Left ventricle myocardium inferior (tissue), 1 donor: ENCODE measurements around the gene NCEH1. TPM values are rescaled to one million over a fixed set of nuclear protein-coding genes. Genes with fewer than 3 reads are reported as not detected.
A peak's percentile ranks its signal among the peaks of the same experiment; 100 is the strongest.

Source experiments
- DNase-seq: peaks from one replicate; pipeline ENCODE4 v3.0.0-alpha.2; 2020
- H3K27ac ChIP-seq: fragments of 200-600 bp; replicated peaks from 2 replicates; pipeline ENCODE4 v1.8.0; 2021
- H3K27me3 ChIP-seq: fragments of 200-600 bp; 2 replicates; pipeline ENCODE4 v1.8.0; 2021; ENCODE audit warnings: low read depth
- H3K36me3 ChIP-seq: fragments of 200-600 bp; 2 replicates; pipeline ENCODE4 v1.8.0; 2021
- H3K4me1 ChIP-seq: fragments of 200-600 bp; 2 replicates; pipeline ENCODE4 v1.8.0; 2021
- H3K4me3 ChIP-seq: fragments of 200-600 bp; 2 replicates; pipeline ENCODE4 v1.8.0; 2021; ENCODE audit warnings: mild to moderate bottlenecking, moderate library complexity
- H3K9me3 ChIP-seq: fragments of 200-600 bp; replicated peaks from 2 replicates; pipeline ENCODE4 v1.8.0; 2021
- intact Hi-C: fragments of 100-400 bp; cut with micrococcal nuclease; formaldehyde crosslinking; loops from one replicate; pipeline ENCODE4 v1.11.0; 2022
- total RNA-seq: library from RNA; stranded (reverse); fragmentation: NEBNext Ultra II Directional; extraction: Animal tissue kit (Norgen Biotek cat#: 25700); gene quantifications from one replicate; pipeline ENCODE4 v1.2.1, GENCODE V29; 2021
- TF ChIP-seq, protein P1 (sequence below): fragments of 200-600 bp; IDR thresholded peaks from 2 replicates; pipeline ENCODE4 v1.8.0; 2021; ENCODE audit warnings: antibody characterized with exemption, mild to moderate bottlenecking, borderline replicate concordance
- donor health status: DM: no; HTN: yes; CAD: no; lungs with severe emphysema.

Gene NCEH1
- total RNA-seq, 1 donor from 2014 or later: 58.6 TPM

DNA sequence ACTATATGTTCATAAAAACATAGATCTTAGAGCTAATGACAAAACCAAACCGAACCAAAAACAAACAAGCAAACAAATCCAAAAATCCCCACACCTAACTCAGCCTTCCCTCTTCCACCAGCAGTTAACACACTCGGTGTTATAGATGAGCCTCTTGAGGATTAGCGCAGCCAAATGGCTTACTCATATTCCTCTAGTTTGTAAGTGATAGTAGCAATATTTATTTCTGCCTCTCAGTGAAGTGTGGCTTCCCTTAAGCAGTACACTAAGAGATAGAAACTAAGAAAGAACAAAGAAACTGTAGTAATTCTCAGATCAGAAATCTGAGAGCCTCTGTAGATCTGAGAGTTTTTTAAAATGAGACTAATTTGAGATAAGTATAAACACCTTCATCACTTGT, 2.4 kb upstream of the NCEH1 start:
- intact Hi-C loops: no loop called here
- DNase-seq: no peak
- H3K27ac ChIP-seq: no peak overlapping the region
- H3K4me1 ChIP-seq: peaks cover 32% of the 10 kb centered on the region
- no peaks in the 10 kb centered on the region for H3K27me3 ChIP-seq
- no peaks in the 10 kb centered on the region for H3K36me3 ChIP-seq
- H3K4me3 ChIP-seq: no peak overlapping the region
- no peaks in the 10 kb centered on the region for H3K9me3 ChIP-seq
- TF ChIP-seq, protein P1, sequence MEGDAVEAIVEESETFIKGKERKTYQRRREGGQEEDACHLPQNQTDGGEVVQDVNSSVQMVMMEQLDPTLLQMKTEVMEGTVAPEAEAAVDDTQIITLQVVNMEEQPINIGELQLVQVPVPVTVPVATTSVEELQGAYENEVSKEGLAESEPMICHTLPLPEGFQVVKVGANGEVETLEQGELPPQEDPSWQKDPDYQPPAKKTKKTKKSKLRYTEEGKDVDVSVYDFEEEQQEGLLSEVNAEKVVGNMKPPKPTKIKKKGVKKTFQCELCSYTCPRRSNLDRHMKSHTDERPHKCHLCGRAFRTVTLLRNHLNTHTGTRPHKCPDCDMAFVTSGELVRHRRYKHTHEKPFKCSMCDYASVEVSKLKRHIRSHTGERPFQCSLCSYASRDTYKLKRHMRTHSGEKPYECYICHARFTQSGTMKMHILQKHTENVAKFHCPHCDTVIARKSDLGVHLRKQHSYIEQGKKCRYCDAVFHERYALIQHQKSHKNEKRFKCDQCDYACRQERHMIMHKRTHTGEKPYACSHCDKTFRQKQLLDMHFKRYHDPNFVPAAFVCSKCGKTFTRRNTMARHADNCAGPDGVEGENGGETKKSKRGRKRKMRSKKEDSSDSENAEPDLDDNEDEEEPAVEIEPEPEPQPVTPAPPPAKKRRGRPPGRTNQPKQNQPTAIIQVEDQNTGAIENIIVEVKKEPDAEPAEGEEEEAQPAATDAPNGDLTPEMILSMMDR: no peak

DNA sequence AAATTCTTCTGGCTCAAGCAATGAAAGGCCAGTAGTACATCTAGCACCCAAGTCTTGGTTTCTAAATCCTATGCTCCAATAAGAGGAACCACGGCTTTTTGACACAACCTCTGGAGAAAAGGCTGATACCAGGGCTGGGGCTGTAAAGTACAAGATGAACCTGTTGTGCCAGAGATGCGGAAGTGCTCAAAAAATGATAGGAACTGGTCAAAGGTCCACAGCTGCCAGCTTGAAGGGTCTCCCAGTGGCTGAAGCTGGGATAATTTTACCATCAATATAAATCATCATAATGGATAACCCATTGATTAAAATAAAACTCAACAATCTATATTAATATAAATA, 558 bp upstream of the NCEH1 start:
- no peaks in the 10 kb centered on the region for H3K9me3 ChIP-seq
- peak overlapping the region; percentile 79 for H3K4me3 ChIP-seq
- DNase-seq: no peak
- H3K27me3 ChIP-seq: no peaks in the 10 kb centered on the region
- intact Hi-C loops: no loop called here
- no peaks in the 10 kb centered on the region for H3K36me3 ChIP-seq
- TF ChIP-seq, protein P1: no peak
- H3K27ac ChIP-seq: peak overlapping the region; percentile 92
- H3K4me1 ChIP-seq: peaks cover 49% of the 10 kb centered on the region

DNA sequence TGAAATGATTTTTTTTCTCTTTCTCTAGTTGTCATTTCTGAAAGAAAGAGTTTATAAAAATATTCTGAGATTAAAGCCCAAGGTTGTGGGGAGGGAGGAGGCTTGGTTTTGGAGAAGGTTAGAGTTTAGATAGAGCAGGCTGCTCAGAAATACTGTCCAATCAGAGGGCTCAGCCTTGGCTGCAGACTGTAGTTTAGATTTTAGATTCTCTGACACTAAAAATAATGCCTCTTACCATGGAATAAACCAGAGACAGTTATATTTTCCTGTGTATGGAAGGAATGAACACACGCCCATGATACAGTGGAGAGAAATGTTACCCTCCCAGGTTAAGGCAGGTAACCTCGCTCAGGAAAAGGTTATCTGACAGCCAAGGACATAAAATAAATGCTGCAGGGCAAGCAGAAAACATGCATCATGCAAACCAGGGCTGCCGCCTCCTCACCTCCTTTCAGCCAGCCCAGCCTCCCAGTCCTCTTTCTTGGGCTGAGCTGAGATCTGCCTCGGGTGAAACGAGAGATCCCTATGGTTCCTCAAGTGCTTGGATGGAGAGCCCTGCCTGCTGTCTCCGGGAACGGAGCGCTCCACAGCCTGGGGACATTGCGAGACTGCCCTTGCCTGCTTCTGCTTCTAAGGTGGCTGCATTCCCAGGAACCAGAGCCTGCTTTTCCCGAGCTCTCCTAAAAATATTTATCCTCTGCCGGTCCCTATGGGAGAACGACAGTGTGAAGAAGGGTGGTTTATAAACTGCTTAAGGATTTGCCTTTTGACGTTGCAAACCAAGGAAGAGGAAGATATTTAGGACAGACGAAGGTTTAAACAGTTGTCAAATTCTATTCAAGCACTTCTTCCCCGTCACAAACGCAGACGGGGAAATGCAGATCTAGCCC, 848 bp downstream of the NCEH1 start:
- Histone ChIP-seq H3K36me3 (no peaks in the 10 kb centered on the region), H3K4me3 (peak overlapping the region; percentile 79), H3K4me1 (peaks cover 56% of the 10 kb centered on the region), H3K27ac (peak overlapping the region; percentile 92), H3K27me3 (no peaks in the 10 kb centered on the region), H3K9me3 (no peaks in the 10 kb centered on the region)
- TF ChIP-seq, protein P1: no peak
- peak; percentile 42 for DNase-seq
- intact Hi-C loops: no loop called here

DNA sequence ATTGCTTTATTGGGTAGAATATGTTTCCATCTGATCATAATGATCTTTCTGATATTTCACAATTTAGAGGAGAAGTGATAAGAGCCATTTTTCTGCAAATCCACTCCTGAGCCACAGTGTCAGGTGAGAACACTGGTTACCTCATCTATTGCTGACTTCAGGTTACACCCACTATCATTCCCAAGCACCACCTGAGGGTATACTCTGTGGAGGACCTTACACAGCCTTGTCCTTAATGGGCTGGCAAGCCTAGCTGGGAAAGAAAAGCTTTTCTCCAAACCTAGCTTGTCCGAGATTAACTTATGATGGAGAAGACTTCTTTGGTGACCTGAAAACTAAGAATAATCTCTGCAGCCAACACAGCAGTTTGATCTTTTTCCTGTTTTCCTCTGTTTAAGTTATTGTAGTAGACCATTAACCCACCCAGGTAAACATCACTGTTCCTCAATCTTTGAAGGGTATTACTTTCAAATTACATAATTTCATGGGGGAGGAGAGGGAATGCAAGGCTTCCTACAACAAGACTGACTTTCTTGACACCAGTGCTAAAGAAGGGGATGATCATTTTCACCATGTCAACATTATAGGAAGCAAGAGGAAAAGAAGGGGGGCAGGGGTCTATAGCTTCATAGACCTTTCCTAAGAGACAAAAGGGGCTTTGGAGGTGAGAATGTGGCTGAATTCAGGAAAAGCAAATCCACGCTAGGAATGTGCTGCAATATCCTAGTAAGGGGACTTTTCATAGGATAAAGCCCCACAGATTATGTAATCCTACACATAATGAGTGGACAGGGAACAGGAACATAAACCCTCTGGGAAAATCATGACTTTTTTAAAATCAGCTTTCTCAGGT, 1.7 kb downstream of the NCEH1 start:
- intact Hi-C loops: no loop called here
- peak overlapping the region; percentile 92 for H3K27ac ChIP-seq
- peak overlapping the region; percentile 79 for H3K4me3 ChIP-seq

DNA sequence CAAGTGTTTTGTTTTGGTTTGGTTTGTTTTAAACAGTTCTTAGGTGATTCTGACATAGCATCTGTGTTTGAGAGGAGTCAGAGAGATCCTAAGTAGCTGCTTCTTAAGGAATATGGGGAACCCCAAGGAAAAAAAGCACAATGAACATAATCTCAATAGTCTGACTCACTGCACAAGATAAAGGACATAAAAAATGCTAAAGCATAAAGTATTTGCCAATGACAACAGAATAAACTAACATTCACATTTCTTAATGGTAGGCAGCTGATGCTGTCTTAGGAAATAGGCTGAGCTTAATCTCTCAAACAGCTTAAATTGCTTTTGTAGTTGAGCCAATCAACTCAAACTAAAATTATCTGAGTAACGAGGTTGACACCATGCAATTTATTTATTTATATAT, 2.9 kb downstream of the NCEH1 start:
- Histone ChIP-seq H3K9me3 (no peaks in the 10 kb centered on the region), H3K36me3 (no peaks in the 10 kb centered on the region), H3K27ac (peak overlapping the region; percentile 92), H3K4me3 (peak overlapping the region; percentile 79), H3K4me1 (peaks cover 72% of the 10 kb centered on the region), H3K27me3 (no peaks in the 10 kb centered on the region)
- TF ChIP-seq, protein P1: no peak
- intact Hi-C loops: no loop called here
- DNase-seq: no peak

More for the DNA sequence above, 1.7 kb downstream of the NCEH1 start:
- TF ChIP-seq, protein P1: no peak
- Histone ChIP-seq H3K9me3 (no peaks in the 10 kb centered on the region), H3K27me3 (no peaks in the 10 kb centered on the region), H3K4me1 (peaks cover 64% of the 10 kb centered on the region), H3K36me3 (no peaks in the 10 kb centered on the region)
- no peak for DNase-seq
